Non-pigmented ciliary epithelial cell (primary cell): Measurements from ENCODE around the gene PCSK5.

Experiments used
- DNase-seq: peaks from one replicate; pipeline ENCODE4 v3.0.0-alpha.2; 2010; ENCODE audit warnings: low read depth

The PCSK5 gene

DNA sequence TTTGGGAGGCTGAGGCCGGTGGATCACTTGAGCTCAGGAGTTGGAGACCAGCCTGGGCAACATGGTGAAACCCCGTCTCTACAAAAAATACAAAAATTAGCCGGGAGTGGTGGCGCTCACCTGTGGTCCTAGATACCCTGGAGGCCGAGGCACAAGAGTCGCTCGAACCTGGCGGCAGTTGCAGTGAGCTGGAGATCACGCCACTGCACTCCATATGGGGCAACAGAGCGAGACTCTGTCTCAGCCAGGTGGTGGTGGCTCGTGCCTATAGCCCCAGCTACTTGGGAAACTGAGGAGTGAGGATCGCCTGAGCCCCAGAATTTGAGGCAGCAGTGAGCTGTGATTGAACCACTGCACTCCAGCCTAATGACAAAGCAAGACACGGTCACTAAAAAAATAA is 506.1 kb downstream of the PCSK5 start:
- no peak for DNase-seq

DNA sequence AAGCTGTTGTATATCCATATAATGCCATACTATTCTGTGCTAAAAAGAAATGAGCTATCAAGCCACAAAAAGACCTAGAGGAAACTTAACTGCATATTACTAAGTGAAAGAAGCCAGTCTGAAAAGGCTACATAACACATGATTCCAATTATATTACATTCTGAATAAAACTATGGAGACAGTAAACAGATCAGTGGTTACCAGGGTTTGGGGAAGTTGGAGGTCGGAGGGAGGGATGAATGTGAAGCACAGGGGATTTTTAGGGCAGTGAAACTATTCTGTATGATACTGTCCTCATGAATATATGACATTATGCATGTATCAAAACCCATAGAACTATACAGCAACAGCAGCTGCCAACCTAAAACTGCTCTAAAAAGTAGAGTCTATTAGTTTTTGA is 509.4 kb downstream of the PCSK5 start:
- DNase-seq: no peak

GRCh38 chr9:76400534-76401096 is 510.1 kb downstream of the PCSK5 start:
- DNase-seq: no peak

- no peak for DNase-seq
These were observed 510.7 kb downstream of the PCSK5 start for GRCh38 chr9:76401176-76401575.

- no peak for DNase-seq
These were observed 511.3 kb downstream of the PCSK5 start for GRCh38 chr9:76401580-76402354.

DNA sequence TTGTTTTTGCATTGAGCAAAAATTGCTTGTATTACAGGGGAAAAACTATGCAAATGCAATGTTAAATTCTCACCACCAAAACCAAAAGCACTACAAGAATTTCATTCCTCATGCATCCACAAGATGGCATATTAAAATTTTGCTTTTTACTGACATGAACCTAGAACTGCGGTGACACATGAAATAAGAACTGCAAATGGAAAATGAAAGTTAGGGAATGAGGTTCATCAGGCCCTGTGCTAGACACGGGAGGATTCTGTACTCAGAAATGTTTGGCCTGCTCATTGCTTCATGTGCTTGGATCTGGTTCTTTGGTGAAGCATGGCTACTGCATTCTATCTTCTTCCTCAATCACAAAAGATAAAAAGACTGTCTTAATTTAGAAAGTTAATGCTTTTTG is 512.9 kb downstream of the PCSK5 start:
- peak; percentile 60 for DNase-seq

GRCh38 chr9:76404401-76404800 is 513.9 kb downstream of the PCSK5 start:
- no peak for DNase-seq

DNA sequence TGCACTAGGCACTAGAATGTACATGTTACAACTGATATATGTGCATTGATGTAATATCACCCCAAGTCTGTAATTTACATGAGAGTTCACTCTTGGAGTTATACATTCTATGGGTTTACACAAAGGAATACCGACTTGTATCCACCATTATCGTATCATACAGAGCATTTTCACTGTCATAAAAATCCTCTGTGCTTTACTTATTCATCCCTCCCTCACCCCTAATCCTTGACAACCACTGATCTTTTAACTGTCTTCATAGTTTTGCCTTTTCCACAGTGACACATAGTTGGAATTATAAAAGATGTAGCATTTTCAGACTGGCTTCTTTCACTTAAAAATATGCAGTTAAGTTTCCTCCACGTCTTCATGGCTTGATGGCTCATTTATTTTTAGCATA is 514.9 kb downstream of the PCSK5 start:
- no peak for DNase-seq

DNA sequence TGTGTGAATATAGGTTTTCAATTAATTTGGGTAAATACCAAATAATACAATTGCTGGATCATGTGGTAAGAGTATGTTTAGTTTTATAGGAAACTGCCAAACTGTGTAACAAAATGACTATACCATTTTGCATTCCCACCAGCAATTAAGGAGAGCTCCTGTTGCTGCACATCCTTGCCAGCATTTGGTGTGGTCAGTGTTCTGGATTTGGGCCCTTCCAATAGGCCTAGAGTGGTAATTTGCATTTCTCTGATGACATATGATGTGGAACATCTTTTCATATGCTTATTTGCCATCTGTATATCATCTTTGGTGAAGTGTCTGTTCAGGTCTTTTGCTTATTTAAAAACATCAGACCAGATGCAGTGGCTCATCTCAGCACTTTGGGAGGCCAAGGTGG is 515.4 kb downstream of the PCSK5 start:
- DNase-seq: no peak
